NCI-H1436 (cell line): Measurements from ENCODE around the gene RAB40B.
A peak's percentile ranks its signal among the peaks of the same experiment; 100 is the strongest.

Source experiments
- DNase-seq: peaks from one replicate; lab custom pipeline; 2025; lab: John Stamatoyannopoulos, UW

The RAB40B gene

GRCh38 chr17:82691714-82692113, 6.8 kb downstream of the RAB40B start:
- no peak for DNase-seq

- peak; percentile 33 for DNase-seq
Observed at GRCh38 chr17:82690786-82691489, 7.6 kb downstream of the RAB40B start.

- DNase-seq: no peak
Observed at GRCh38 chr17:82689077-82689476, 9.4 kb downstream of the RAB40B start.

- no peak for DNase-seq
Observed at GRCh38 chr17:82687871-82688270, 10.6 kb downstream of the RAB40B start.

- DNase-seq: no peak
Observed at GRCh38 chr17:82687375-82687861, 11.1 kb downstream of the RAB40B start.

GRCh38 chr17:82686366-82687324, 11.9 kb downstream of the RAB40B start:
- DNase-seq: no peak

- no peak for DNase-seq
Observed at GRCh38 chr17:82685291-82685690, 13.2 kb downstream of the RAB40B start.

GRCh38 chr17:82684228-82684841, 14.2 kb downstream of the RAB40B start:
- DNase-seq: no peak

- DNase-seq: no peak
Observed at GRCh38 chr17:82683534-82683933, 15.0 kb downstream of the RAB40B start.

- DNase-seq: no peak
Observed at GRCh38 chr17:82681547-82681946, 17.0 kb downstream of the RAB40B start.

GRCh38 chr17:82679586-82680465, 18.7 kb downstream of the RAB40B start:
- DNase-seq: no peak

GRCh38 chr17:82678265-82678891, 20.1 kb downstream of the RAB40B start:
- no peak for DNase-seq

- no peak for DNase-seq
Observed at GRCh38 chr17:82677353-82677925, 21.1 kb downstream of the RAB40B start.

- DNase-seq: peak; percentile 27
Observed at GRCh38 chr17:82675476-82676245, 22.8 kb downstream of the RAB40B start.

- DNase-seq: no peak
Observed at GRCh38 chr17:82674656-82675475, 23.6 kb downstream of the RAB40B start.

- DNase-seq: no peak
Observed at GRCh38 chr17:82670661-82671450, 27.6 kb downstream of the RAB40B start.

GRCh38 chr17:82668631-82669099, 29.8 kb downstream of the RAB40B start:
- peak; percentile 44 for DNase-seq

GRCh38 chr17:82668024-82668630, 30.4 kb downstream of the RAB40B start:
- no peak for DNase-seq
